ENCODE measurements around the gene NMRK1.

Gene NMRK1

GRCh38 chr9:75019654-75020053 lies 68.3 kb downstream of the NMRK1 start:
- in situ Hi-C loops (cut with HindIII; ENCODE audit: low pct_ligation_motif_present, low pct_unique_long_range_greater_than_20kb, low sequenced_read_pairs), result no loop called here

GRCh38 chr9:75019022-75019421 lies 68.9 kb downstream of the NMRK1 start:
- no peak for DNase-seq
- in situ Hi-C loops (cut with HindIII; ENCODE audit: low pct_ligation_motif_present, low pct_unique_long_range_greater_than_20kb, low sequenced_read_pairs), result no loop called here

More at GRCh38 chr9:75019654-75020053, 68.3 kb downstream of the NMRK1 start:
- DNase-seq, result no peak

GRCh38 chr9:75017378-75017777 lies 70.6 kb downstream of the NMRK1 start:
- in situ Hi-C loops (cut with HindIII; ENCODE audit: low pct_ligation_motif_present, low pct_unique_long_range_greater_than_20kb, low sequenced_read_pairs), result no loop called here
- no peak for DNase-seq

- DNase-seq, result no peak
- in situ Hi-C loops (cut with HindIII; ENCODE audit: low pct_ligation_motif_present, low pct_unique_long_range_greater_than_20kb, low sequenced_read_pairs), result no loop called here
These were observed 74.2 kb downstream of the NMRK1 start for GRCh38 chr9:75013735-75014134.
